Activated B cell treated with CpG ODN at 0.5 μM for 24 hours (primary cell): Measurements from ENCODE around the gene KCNJ15. TPM values are rescaled to one million over a fixed set of nuclear protein-coding genes. Genes with fewer than 3 reads are reported as not detected.

Source experiments
- ATAC-seq: fragments of 200-7000 bp; cut with Tn5 transposase; one replicate; pipeline ENCODE4 v1.10.0; 2021; ENCODE audit warnings: low read depth, mild to moderate bottlenecking, moderate library complexity
- CTCF ChIA-PET: fragments of 350-600 bp; sonication (Branson Sonifier 250); formaldehyde crosslinking; loops from one replicate; lab custom pipeline; 2021; ENCODE audit warnings: antibody characterized with exemption; lab: Charles Lee
- POLR2A ChIA-PET: fragments of 350-600 bp; sonication (Branson Sonifier 250); formaldehyde crosslinking; loops from one replicate; lab custom pipeline; 2021; ENCODE audit warnings: antibody characterized with exemption; lab: Charles Lee
- DNase-seq: peaks from one replicate; pipeline ENCODE4 v3.0.0; 2022
- H3K27ac Mint-ChIP-seq: one replicate; pipeline ENCODE4 v1.8.0; 2020; ENCODE audit warnings: mixed read lengths
- H3K27me3 Mint-ChIP-seq: one replicate; pipeline ENCODE4 v1.8.0; 2021; ENCODE audit warnings: mixed read lengths
- H3K36me3 Mint-ChIP-seq: one replicate; pipeline ENCODE4 v1.8.0; 2021; ENCODE audit warnings: low read depth, mixed read lengths
- H3K4me1 Mint-ChIP-seq: one replicate; pipeline ENCODE4 v1.8.0; 2021; ENCODE audit warnings: mixed read lengths
- H3K4me3 Mint-ChIP-seq: one replicate; pipeline ENCODE4 v1.8.0; 2020; ENCODE audit warnings: mild to moderate bottlenecking, mixed read lengths
- H3K9me3 Mint-ChIP-seq: one replicate; pipeline ENCODE4 v1.8.0; 2020; ENCODE audit warnings: mixed read lengths
- CTCF ChIP-seq: fragments of 200-600 bp; IDR thresholded peaks from one replicate; pipeline ENCODE4 v1.8.0; 2022; ENCODE audit warnings: antibody characterized with exemption, mild to moderate bottlenecking
- intact Hi-C: fragments of 100-400 bp; cut with micrococcal nuclease; formaldehyde crosslinking; loops from one replicate; pipeline ENCODE4 v1.15.1; 2024
- total RNA-seq: library from RNA; stranded (reverse); gene quantifications from 2 replicates; pipeline ENCODE4 v1.2.3, GENCODE V29; 2022

Gene KCNJ15
- total RNA-seq, 1 donor from 2014 or later = not detected

DNA sequence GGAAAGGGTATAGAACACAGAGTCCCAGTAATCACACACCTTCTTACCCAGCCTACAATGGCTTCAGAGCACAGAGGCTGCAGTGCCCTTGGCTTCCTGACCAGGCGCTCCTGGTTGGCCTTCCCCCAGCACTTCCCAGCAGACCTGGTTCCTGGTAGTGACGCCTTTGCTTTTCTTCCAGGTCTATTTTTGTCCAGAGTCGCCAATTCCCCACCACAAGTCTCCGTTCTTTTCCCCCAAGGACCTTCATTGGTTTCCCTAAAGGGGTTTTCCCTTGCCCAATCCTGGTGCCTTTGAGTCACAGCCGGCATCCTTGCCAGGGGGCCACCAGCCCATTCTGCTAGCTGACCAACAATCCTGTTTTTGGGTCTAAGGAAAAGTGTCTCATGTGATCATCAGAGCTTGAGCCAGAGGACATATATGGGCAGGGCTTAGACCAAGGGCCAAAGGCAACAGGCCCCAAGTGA, 84.8 kb downstream of the KCNJ15 start:
- Mint-ChIP-seq H3K36me3 (no peaks in the 10 kb centered on the region), H3K4me3 (no peak overlapping the region), H3K27ac (no peak overlapping the region), H3K4me1 (no peaks in the 10 kb centered on the region), H3K27me3 (no peaks in the 10 kb centered on the region), H3K9me3 (no peaks in the 10 kb centered on the region)
- ChIA-PET POLR2A (no interaction called here), CTCF (no interaction called here)
- DNase-seq (no peak), ATAC-seq (no peak)
- intact Hi-C loops = no loop called here
- no peak for TF ChIP-seq CTCF

GRCh38 chr21:38342739-38343138, 85.9 kb downstream of the KCNJ15 start:
- H3K4me1 Mint-ChIP-seq = no peaks in the 10 kb centered on the region
- ChIA-PET POLR2A (no interaction called here), CTCF (no interaction called here)
- no peak overlapping the region for H3K4me3 Mint-ChIP-seq
- no peaks in the 10 kb centered on the region for H3K27me3 Mint-ChIP-seq
- no peak for TF ChIP-seq CTCF
- no peaks in the 10 kb centered on the region for H3K36me3 Mint-ChIP-seq
- H3K27ac Mint-ChIP-seq = no peak overlapping the region
- DNase-seq (no peak), ATAC-seq (no peak)
- H3K9me3 Mint-ChIP-seq = no peaks in the 10 kb centered on the region
- intact Hi-C loops = no loop called here

- no peak for ATAC-seq
- TF ChIP-seq CTCF = no peak
- intact Hi-C loops = no loop called here
- H3K9me3 Mint-ChIP-seq = no peaks in the 10 kb centered on the region
- H3K4me1 Mint-ChIP-seq = no peaks in the 10 kb centered on the region
- no peak for DNase-seq
- H3K27ac Mint-ChIP-seq = no peak overlapping the region
- no peak overlapping the region for H3K4me3 Mint-ChIP-seq
- CTCF ChIA-PET = no interaction called here
- H3K36me3 Mint-ChIP-seq = no peaks in the 10 kb centered on the region
- H3K27me3 Mint-ChIP-seq = no peaks in the 10 kb centered on the region
- POLR2A ChIA-PET = no interaction called here
These were observed 86.9 kb downstream of the KCNJ15 start for GRCh38 chr21:38343691-38344090.

DNA sequence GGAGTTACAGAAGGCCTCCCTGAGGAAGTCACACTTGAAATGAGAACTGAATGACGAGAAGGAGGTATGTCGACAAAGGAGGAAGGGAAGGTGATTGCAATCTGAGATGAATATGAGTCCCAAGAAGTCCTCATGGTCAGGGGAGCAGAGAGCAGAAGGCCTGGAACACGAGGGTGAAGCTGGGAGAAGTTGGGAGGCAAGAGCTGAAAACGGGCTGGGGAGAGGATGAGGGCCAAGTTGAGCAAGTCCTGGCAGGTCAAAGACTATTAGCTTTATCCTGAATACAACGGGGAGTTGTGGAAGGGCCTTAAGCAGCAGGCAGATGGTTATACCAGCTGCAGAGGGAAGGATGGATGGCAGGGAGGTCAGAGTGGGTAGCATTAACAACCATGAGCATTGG, 89.5 kb downstream of the KCNJ15 start:
- ATAC-seq (no peak), DNase-seq (no peak)
- intact Hi-C loops = no loop called here
- TF ChIP-seq CTCF = no peak
- no peak overlapping the region for H3K27ac Mint-ChIP-seq
- ChIA-PET POLR2A (no interaction called here), CTCF (no interaction called here)
- peaks cover 1% of the 10 kb centered on the region for H3K27me3 Mint-ChIP-seq
- no peaks in the 10 kb centered on the region for H3K9me3 Mint-ChIP-seq
- H3K36me3 Mint-ChIP-seq = no peaks in the 10 kb centered on the region
- no peaks in the 10 kb centered on the region for H3K4me1 Mint-ChIP-seq
- no peak overlapping the region for H3K4me3 Mint-ChIP-seq

GRCh38 chr21:38349111-38349746, 92.4 kb downstream of the KCNJ15 start:
- Mint-ChIP-seq H3K27me3 (peaks cover 1% of the 10 kb centered on the region), H3K4me3 (no peak overlapping the region), H3K4me1 (no peaks in the 10 kb centered on the region), H3K36me3 (no peaks in the 10 kb centered on the region), H3K27ac (no peak overlapping the region), H3K9me3 (no peaks in the 10 kb centered on the region)
- ChIA-PET CTCF (no interaction called here), POLR2A (no interaction called here)
- no peak for TF ChIP-seq CTCF
- DNase-seq (no peak), ATAC-seq (no peak)
- intact Hi-C loops = no loop called here
